Fibroblast of skin of right quadriceps (primary cell): Measurements from ENCODE around the gene EIF3K.
"Not testable (repeated sequence)": the region's sequence is repeated elsewhere in the genome, so short reads cannot be mapped to it uniquely, and the experiment has no call there.

Source experiments
- DNase-seq: peaks from one replicate; pipeline ENCODE4 v3.0.0-alpha.2; 2013

Gene EIF3K, protein sequence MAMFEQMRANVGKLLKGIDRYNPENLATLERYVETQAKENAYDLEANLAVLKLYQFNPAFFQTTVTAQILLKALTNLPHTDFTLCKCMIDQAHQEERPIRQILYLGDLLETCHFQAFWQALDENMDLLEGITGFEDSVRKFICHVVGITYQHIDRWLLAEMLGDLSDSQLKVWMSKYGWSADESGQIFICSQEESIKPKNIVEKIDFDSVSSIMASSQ

DNA sequence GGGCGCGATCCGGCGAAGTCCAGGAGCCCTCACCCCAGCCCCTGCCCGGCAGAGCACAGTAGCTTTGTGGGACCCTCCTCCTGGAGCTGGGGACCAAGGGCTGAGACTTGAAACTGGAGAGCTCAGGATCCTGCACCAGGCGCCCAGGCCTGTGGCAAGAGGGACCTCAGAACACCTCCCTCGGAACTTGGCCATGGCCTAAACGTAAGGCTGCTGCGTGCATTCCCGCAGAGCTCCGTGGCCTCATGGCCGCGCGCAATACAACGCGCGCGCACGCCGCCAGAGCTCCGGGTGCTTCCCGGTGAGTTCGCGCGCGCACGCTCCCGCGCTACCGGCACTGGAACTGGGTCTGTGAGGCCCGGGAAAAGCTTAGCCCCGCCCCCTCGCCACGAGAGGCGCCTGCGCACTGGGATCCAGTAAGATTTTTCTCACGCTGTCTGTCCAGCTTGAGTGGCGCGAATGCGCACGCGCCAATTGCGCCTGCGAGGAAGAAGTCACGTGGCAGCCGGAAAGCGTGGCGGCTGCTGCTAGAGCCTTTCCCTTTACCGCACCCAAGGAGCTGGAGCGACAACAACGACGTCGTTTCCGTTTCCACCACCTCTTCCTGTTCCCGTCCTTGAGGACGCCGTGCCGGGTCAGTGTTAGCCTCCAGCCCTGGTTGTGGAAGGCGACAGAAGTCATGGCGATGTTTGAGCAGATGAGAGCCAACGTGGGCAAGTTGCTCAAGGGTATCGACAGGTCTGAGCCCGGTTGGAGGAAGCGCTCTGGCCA lies at the start of gene EIF3K:
EIF3K (plus strand) TSS at position 599 of the 771 bp plus-strand sequence; CDS start at position 680, 81 bp downstream.
- DNase-seq: peak; percentile 98

DNA sequence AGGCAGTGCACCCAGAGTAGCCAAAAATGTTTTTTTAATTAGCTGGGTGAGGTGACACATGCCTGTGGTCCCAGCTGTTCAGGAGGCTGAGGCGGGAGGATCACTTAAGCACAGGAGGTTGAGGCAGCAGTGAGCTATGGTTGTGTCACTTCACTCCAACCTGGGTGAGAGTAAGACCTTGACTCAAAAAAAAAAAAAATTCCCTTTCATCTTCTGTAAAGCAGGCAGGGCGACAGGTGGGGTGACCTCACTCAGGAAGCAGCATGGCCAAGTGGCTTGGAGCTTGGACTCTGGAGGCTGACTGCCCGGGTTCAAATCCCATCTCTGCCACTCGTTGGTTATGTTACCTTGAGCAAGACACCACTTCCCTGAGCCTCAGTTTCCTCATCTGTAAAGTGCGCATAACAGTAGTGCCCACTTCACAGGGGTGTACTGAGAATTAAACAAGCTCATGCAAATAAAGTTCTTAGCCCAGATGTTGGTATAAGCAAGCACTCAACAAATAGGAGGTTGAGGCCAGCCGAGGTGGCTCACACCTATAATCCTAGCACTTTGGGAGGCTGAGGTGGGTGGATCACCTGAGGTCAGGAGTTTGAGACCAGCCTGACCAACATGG lies 49.5 kb upstream of the EIF3K start:
- DNase-seq: no peak

DNA sequence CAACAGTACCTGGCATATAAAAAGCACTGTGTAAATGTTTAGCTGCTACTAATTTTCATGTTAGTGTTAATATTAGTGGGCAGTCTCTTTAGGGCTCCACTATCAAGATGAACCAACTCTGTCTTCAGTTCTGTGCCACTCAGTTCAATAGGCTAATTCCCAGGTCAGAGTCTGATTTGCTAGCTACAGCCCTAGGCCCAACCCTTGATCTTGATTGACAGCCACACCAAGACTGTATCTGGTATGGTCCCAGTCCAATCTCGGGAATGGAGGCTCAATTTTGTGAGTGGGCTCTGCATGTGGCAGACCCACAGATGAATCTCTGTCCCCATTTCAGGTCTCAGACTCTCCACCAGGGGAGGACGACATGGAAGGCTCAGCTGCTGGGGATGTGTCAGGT lies 47.3 kb upstream of the EIF3K start:
- no peak for DNase-seq

DNA sequence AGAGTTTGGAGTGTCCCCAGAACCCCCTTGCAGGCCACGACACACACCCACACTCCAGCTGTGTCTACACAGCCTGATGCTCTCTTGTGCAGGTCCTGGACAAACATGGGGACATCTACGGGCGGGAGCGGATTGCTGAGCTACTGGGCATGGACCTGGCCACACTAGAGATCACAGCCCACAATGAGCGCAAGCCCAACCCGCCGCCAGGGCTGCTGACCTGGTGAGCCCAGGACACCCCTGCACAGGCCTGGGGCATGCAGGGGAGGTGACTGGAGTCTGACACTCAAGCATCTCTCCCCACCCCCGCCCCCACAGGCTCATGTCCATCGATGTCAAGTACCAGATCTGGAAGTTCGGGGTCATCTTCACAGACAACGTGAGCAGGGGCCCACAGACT lies 41.2 kb upstream of the EIF3K start:
- DNase-seq: no peak

DNA sequence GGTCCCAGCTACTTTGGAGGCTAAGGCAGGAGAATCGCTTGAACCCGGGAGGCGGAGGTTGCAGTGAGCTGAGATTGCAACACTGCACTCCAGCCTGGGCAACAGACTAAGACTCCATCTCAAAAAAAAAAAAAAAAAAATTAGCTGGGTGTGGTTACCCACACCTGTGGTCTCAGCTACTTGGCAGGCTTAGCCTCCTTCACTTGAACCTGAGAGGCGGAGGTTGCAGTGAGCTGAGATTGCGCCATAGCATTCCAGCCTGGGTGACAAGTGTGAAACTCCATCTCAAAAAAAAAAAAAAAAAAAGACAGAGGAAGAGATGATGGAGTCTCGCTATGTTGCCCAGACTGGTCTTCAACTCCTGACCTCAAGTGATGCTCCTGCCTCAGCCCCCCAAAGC lies 39.7 kb upstream of the EIF3K start:
- DNase-seq: not testable (repeated sequence)

DNA sequence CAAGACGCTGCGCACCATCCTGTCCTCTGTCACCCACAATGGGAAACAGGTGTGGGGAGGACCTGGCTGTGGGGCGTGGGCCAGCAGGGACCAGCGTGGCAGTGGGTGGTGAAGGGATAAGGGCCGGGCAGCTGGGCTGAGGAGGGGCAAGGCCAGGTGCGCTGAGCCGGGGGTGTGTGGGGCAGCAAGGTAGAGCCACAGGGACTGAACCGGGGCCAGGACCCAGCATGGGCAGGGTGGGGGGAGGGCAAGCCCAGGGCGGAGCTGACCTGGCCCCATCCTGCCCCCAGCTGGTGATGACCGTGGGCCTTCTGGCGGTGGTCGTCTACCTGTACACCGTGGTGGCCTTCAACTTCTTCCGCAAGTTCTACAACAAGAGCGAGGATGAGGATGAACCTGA lies 38.9 kb upstream of the EIF3K start:
- no peak for DNase-seq

DNA sequence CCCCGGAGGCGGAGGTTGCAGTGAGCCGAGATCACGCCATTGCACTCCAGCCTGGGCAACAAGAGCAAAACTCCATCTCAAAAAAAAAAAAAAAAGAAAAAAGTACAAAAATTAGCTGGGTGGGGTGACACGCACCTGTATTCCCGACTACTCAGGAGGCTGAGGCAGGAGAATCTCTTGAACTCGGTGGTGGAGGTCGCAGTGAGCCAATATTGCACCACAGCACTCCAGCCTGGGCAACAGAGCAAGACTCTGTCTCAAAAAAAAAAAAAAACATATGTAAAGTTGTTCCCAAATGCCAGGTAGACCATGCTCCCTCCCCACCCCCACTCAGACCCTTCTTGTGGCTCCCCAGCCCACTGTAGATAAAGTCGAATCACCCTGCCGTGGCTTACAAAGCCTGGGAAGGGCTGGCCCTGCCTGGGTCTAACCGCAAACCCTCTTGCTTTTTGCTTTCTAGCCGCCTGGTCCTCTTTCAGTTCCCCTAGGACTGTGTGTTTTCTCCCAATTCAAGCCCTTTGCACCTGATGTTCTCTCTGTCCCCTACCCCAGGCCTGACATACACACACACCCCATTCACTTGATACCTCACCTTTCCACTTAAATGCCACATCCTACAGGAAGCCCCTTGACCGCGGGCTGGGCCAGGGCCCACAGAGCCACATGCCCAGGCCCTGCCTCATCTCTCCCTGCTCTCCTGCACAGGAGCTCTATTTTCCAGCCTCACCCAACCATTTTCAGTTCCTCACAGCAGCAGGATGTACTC lies 35.6 kb upstream of the EIF3K start:
- DNase-seq: no peak

DNA sequence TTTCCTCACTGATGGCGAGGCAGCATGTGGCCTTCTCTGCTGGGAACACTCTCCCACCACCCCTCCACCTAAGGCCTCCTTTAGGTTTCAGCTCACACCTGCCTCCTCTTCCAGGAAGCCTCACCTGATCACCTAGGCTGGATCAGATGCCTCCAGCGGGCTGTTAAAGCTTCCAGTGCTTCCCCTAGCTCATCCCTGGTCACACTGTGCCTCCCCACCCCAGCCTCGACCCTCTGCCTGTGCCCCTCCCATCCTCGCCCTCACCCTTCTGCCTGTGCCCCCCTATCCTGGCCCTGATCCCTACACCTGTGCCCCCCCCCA lies 35.0 kb upstream of the EIF3K start:
- no peak for DNase-seq

DNA sequence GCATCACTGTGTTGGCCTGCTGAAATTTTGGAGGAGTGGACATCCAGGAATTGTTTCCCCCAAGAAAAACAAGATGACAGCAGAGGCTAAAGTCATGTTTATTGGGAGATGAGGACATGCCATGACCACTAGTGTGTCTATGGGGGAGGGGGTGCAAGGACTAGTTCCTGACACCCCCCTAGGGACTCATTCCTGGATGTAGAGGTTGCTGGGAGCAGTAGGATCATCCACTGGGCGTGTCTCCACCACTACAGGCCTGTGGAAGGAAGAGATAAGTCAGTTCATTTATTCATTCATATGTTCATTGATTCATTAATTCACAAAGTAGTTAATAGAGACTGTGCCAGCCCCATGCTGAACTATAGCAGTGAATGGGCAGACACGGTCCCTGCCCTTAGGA lies 31.4 kb upstream of the EIF3K start:
- DNase-seq: no peak

DNA sequence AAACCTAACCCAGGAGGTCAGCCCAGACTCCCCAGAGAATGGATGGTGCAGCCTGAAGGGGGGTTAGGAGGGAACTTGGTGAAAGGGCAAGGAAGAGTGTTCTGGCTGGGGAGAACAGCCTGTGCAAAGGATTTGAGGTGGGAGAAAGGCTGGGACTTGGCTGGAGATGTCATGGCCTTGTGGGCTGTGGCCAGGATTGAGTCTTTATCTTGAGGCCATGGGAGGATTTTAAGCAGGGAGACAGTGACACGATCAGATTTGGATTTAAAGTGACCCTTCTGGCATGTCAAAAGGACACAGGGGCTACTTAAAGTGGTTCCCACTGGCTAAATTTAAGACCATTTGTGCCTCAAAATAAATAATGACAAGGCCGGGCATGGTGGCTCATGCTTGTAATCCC lies 30.9 kb upstream of the EIF3K start:
- no peak for DNase-seq

DNA sequence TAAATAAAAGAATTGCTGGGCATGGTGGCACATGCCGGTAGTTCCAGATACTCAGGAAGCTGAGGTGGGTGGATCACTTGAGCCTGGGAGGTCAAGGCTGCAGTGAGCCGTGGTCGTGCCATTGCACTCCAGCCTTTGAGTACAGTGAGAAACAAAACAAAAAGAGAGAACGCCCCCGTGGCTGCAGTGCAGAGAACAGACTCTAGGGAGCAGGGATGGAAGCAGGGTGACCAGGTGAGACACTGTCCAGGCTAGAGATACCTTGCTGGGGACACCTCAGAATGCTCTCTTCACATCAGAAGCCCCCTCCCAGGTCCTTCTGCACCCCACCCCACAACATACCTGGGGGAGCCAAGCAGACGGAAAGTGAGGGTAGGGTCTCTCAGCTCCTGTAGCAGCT lies 26.0 kb upstream of the EIF3K start:
- DNase-seq: no peak

DNA sequence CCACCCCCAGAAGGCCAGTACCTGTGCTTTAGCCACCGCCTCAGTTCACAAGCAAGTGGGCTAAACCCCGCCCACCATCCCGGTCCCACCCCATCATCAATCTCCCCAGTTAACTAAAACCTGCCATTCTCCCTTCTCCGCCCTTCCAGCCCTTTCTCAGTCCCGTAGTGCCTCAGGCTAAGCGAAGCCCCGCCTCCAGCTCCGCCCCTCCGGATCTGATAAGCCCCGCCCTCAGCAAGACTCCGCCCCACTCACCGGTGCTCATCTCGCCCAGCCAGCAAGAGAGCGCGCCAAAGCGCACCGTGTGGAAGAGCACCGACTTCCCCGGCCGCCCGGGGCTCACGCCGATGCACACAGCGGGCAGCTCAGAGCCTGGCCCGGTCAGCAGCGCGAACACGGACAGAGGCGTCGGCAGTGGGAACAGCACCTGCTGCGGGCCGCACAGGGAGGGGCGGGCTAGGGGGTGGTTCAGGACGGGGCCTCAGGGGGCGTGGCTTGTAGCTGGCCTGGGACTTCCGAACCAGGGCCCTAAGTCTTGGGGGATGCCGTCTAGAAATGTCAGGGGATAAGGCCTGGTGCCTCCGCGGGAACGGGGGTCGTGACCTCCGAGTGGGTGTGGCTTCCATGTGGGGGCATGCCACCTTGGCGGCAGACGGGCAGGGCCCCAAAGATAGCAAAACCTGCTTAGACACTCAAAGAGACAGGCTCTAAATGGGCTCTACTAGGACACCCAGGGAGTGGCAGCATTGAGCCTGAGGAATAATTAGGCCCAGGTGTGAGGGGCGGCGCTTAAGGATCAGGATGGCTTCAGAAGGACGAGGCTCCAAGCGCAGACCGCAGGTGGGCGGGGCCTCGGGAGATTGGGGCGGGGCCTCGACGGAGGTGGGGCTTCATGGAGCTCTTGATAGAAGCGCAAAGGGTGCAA lies 22.7 kb upstream of the EIF3K start:
- DNase-seq: peak; percentile 7

DNA sequence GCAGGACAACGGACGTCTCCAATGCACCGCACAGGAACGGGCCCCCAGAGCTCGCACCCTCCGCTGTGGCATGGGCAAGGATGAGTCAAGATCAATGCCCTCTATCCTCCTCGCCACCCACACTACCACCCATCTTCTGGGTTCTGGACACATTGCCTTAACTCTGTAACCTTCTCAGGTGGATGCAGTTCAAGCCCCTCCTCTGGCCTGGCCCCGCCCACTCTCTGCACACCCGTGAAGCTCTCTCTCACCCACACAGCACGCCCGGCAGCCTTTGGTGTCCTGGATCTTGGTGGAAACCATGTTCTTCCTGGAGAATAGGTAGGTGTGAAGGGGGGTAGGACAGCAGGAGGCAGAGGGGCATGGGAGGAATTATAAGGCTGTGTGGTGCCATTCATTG lies 21.9 kb upstream of the EIF3K start:
- DNase-seq: no peak

DNA sequence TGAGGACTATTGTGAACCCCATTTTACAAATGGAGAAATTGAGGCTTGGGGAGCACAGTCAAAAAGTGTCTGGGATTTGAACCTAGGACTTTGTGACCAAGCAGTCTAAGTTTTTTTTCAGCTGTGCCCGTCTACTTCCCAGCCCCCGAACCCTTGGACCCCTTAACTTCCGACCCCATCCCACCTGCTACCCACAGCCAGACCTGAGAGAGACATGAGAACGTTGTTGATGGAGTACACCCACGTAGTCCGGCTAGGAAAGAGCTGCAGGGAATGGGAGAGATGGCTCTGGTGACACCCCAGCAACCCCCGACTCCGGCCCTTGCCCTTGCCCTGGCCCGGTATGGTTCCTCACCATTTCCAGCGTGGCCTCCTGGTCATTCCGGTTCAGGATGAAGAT lies 19.3 kb upstream of the EIF3K start:
- no peak for DNase-seq

DNA sequence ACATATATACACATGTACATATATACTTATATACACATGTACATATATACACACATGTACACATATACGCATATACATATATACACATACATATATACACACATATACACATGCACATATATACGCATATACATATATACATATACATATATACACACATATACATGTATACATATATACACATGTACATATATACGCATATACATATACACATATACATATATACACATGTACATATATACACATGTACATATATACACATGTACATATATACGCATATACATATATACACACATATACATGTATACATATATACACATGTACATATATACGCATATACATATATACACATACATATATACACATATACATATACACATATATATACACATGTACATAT lies 16.1 kb upstream of the EIF3K start:
- not testable (repeated sequence) for DNase-seq

DNA sequence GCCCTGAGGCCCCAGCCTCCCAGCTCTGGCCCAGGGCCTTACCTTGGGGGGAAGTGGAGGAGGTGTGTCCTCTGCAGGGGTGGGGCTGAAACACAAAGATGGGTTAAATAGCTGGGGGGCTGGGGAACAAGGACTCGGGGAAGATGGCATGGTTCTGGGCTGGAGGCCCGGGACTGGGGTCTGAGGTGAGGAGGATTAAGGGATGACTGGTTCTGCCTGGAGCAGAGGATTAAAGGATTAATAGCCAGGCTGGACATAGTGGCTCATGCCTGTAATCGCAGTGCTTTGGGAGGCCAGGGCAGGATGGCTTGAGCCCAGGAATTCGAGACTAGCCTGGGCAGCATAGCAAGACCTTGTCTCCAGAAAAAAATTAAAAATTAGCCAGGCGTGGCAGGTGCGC lies 12.9 kb upstream of the EIF3K start:
- no peak for DNase-seq

DNA sequence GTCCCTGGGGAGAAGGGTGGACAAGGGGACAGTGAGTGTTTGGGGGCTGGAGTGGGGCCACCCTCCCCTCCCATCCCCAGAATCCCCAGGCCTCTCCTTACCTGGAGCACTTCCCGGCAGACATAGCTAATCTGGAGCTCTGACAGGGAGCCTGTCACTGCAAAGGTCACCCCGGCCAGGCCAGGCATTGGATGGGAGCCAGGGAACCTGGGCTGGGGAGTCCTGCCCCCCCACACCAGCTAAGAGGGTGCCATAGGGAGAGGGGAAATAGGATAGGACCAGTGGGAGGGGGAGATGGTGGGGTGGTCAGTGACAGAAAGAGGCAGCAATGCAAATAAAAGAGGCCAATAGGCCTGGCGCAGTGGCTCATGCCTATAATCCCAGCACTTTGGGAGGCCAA lies 4.7 kb upstream of the EIF3K start:
- DNase-seq: no peak

DNA sequence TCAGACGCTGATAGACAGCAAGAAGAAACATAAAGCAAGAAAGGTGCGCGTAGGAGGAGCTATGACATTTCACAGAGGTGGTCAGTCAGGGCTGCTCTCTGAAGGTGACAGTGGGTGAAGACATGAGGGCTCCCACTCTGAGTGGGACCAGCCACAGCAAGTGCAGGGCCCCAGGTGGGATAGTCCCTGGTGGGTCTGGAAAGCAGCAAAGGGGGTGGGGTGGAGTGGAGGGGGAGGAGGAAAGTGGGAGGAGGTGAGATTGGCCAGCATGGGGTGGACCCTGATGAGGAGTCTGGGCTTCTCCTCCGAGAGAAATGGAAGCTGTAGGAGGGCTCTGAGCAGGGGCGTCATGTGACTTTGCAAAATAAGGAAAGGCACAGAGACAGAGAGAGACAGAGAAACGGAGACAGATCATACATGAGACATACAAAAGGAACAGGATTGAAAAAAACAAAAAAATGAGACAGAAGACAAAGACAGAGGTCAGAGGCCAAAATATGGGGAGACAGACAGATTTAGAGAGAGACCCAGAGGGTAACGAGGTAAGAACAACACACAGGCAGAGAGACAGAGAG lies 3.9 kb upstream of the EIF3K start:
- DNase-seq: no peak

DNA sequence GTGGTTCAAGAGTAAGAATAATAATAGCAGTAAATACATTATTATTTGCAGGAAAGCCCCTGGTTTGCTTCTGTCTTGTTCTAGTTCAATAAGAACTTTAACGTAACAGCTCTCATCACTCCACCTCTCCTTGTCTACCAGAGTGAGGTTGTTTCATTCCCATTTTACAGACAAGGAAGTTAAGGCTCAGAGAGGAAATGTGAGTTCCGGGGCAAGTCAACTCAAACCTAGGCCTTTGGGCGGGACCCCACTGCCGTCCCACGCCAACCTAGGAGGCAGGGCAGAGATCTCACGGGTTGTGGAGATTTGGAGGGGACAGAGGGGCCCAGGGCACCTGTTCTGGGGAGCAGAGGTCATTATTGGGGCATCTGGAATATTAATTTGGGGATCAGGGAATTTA lies 2.7 kb upstream of the EIF3K start:
- DNase-seq: no peak

DNA sequence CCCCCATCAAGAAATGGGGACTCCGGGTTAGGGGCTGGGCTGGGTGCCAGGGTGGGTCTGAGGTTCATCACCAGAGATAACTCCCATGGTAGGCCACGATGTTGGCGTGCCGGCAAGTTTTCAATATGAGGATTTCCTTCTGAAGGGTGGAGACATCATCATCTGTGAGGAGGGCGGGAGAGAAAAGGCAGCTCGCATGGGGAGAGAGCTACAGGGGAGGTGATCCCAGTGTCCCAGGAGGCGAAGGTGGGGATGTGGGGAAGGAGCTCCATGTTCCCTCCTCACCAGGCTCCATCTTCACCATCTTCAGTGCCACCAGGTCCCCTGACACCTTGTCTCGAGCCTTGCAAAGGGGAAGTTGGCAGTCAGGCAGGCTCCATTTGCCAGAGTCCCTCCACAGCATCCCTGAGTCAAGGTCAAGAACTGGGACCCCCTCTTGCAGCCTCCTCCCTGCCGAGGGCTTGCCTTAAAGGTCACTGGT lies 1.7 kb upstream of the EIF3K start:
- DNase-seq: no peak

DNA sequence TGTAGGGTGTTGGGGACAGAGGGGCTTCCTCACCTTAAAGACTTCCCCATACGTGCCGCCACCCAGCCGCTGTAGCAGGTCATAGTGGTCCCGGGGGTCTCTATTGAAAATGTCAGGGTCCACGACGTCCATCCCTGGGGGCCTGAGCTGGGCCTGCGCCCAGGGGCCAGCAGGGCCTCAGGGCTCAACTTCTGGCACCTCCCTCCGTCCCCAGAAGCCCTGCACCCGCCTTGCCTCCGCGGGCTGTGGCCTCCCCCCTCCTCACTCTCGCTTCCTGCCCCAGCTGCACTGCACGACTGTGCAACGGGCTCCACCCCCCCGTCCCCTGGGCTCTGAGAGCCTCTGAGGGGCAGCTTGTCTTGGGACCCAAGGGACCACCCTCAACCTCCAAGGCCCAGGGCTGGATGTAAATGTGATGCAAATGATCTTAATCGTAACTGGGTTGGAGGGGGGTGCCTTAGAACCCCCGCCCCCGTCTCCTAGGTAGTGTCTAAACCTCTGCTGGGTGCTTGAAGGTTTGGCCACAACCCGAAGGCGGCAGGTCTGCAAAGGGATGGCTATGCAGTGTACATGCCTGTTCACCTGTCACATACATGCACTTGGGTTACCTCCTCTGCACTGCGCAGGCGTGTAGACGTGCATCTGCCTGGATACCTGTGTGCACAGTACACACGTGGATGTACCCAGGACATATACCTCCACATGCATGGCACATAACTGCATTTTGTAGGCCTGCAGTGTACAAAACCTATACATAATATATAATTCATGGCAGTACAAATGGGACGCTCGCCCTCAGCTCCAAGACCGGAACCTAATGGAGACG lies 1.0 kb upstream of the EIF3K start, which contains the start of gene MAP4K1:
MAP4K1 (minus strand) TSS at position 190 of the 826 bp plus-strand sequence; CDS start at position 132, 58 bp downstream.
- no peak for DNase-seq
